CD4-positive, alpha-beta T cell (primary cell): ENCODE measurements around the gene NMRK1. TPM values are rescaled to one million over a fixed set of nuclear protein-coding genes. Genes with fewer than 3 reads are reported as not detected.

Experiments used
- ATAC-seq: fragments of 200-7000 bp; cut with Tn5 transposase; one replicate; pipeline ENCODE4 v1.10.0; 2022; ENCODE audit warnings: mild to moderate bottlenecking; ENCODE audit not compliant: poor library complexity
- CTCF ChIA-PET: fragments of 350-600 bp; sonication (Branson Sonifier 250); formaldehyde crosslinking; loops from one replicate; lab custom pipeline; 2021; ENCODE audit warnings: antibody characterized with exemption, inconsistent platforms; lab: Charles Lee
- POLR2A ChIA-PET: fragments of 350-600 bp; sonication (Branson Sonifier 250); formaldehyde crosslinking; loops from one replicate; lab custom pipeline; 2021; ENCODE audit warnings: antibody characterized with exemption, inconsistent platforms; lab: Charles Lee
- DNase-seq, 14 experiments: peaks; one replicate each; pipeline ENCODE4 v3.0.0-alpha.2; 2013 to 2020; ENCODE audit warnings: mixed read lengths in 2 of 14
- H3K27ac ChIP-seq, 2 donors: one replicate each; pipeline versions ENCODE4 v1.5.1 to v1.7.0; 2013; ENCODE audit warnings: low read length in 2 of 2, low read depth in 1 of 2, mild to moderate bottlenecking in 1 of 2
- H3K27me3 ChIP-seq, 2 experiments: 1 replicate in 1 of 2; 2 replicates in 1 of 2; pipeline versions ENCODE4 v1.6.1 to v1.7.0; 2013; ENCODE audit warnings: low read length in 2 of 2, control low read depth in 1 of 2, mild to moderate bottlenecking in 1 of 2, moderate library complexity in 1 of 2; ENCODE audit not compliant: insufficient read depth in 2 of 2, control insufficient read depth in 1 of 2
- H3K36me3 ChIP-seq: one replicate; pipeline ENCODE4 v1.6.1; 2013; ENCODE audit warnings: low read length, control low read depth; ENCODE audit not compliant: insufficient read depth
- H3K4me1 ChIP-seq: one replicate; pipeline ENCODE4 v1.6.1; 2013; ENCODE audit warnings: low read length, control low read depth; ENCODE audit not compliant: insufficient read depth
- H3K4me3 ChIP-seq: one replicate; pipeline ENCODE4 v1.5.1; 2013; ENCODE audit warnings: mild to moderate bottlenecking, low read length, moderate library complexity
- H3K9me3 ChIP-seq, 2 experiments: 1 replicate in 1 of 2; 2 replicates in 1 of 2; pipeline versions ENCODE4 v1.6.1 to v1.7.0; 2013; ENCODE audit warnings: low read length in 2 of 2, mild to moderate bottlenecking in 2 of 2, control low read depth in 1 of 2, moderate library complexity in 1 of 2; ENCODE audit not compliant: control insufficient read depth in 1 of 2, insufficient read depth in 1 of 2
- H3K27ac Mint-ChIP-seq: one replicate; pipeline ENCODE4 v1.8.0; 2020; ENCODE audit warnings: mixed read lengths
- H3K27me3 Mint-ChIP-seq: one replicate; pipeline ENCODE4 v1.8.0; 2021; ENCODE audit warnings: mixed read lengths
- H3K36me3 Mint-ChIP-seq: one replicate; pipeline ENCODE4 v1.8.0; 2021; ENCODE audit warnings: low read depth, mixed read lengths
- H3K4me1 Mint-ChIP-seq: one replicate; pipeline ENCODE4 v1.8.0; 2021; ENCODE audit warnings: low read depth, mixed read lengths
- H3K4me3 Mint-ChIP-seq: one replicate; pipeline ENCODE4 v1.8.0; 2020; ENCODE audit warnings: mild to moderate bottlenecking, mixed read lengths
- H3K9me3 Mint-ChIP-seq: one replicate; pipeline ENCODE4 v1.8.0; 2020; ENCODE audit warnings: mixed read lengths
- intact Hi-C, 2 experiments: fragments of 100-400 bp; cut with DNase I in 1 of 2; cut with micrococcal nuclease in 1 of 2; formaldehyde crosslinking; loops; one replicate each; pipeline versions ENCODE4 v1.15.1 to v1.9.0; 2023 to 2025; cut with DNase I, micrococcal nuclease
- total RNA-seq, 174 experiments: library from RNA in 2 of 174; stranded (reverse) in 2 of 174; gene quantifications; one replicate each; pipeline ENCODE4 v1.2.3 and lab custom pipeline; 2021 to 2026
- TF ChIP-seq, protein P1 (sequence below): fragments of 200-600 bp; IDR thresholded peaks from one replicate; pipeline ENCODE4 v1.8.0; 2022; ENCODE audit warnings: antibody characterized with exemption, mild to moderate bottlenecking

NMRK1 gene
- total RNA-seq, 2 experiments from 2014 or later = 45.3 to 46.5 TPM

DNA sequence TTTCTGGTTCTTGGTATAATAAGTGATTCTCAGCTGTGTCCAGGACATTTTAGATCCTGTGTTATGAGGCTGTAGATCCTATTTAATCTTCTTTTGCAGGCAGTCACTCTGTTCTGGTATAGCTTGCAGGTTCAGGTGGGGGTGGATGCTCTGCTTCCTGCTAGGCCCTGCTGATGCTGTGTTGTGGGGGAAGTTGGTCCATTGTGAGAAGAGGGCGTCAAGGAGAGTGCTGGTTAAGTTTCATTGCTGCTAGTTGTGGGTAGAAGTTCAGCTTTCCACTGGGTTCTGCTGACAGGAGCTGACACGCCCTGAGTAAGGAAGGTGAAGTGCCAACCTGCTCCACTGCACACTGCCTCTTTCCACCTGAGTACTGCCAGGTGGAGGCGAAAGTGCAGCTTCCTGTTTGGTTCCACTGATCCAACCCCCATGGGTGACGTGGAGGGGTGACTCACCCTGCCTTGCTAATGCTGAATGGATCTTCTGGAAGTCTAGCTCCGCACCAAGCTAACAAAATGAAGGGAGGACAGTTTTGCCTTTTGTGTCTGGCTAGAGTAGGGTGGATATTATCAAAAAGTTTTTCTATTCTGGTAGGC is 16.3 kb downstream of the NMRK1 start:
- Mint-ChIP-seq H3K9me3 (no peaks in the 10 kb centered on the region), H3K27me3 (no peaks in the 10 kb centered on the region), H3K36me3 (peaks cover 90% of the 10 kb centered on the region), H3K27ac (peak overlapping the region; percentile 72), H3K4me3 (no peak overlapping the region), H3K4me1 (peaks cover 31% of the 10 kb centered on the region)
- Histone ChIP-seq H3K27ac (peak overlapping the region in 1 of 2 donors; percentile 2), H3K36me3 (peaks cover 63% of the 10 kb centered on the region), H3K27me3 (no peaks in the 10 kb centered on the region), H3K9me3 (no peaks in the 10 kb centered on the region), H3K4me1 (peaks cover 9% of the 10 kb centered on the region), H3K4me3 (no peak overlapping the region)
- intact Hi-C loops = no loop called here
- ChIA-PET CTCF (interaction anchor here (1.1 to 1.4 kb wide), 2 partner anchors 15 to 44 kb away, joined by 3 to 7 read pairs; partner anchors contain the start of gene CARNMT1), POLR2A (interaction anchor here (0.6 to 1.4 kb wide), 4 partner anchors 16 to 119 kb away, joined by 3 to 8 read pairs (median 5); partner anchors contain the start of genes C9orf40, CARNMT1, NMRK1 and OSTF1)
- DNase-seq = peak; percentile 23 to 81 (median 68)
- ATAC-seq = peak; percentile 99
- TF ChIP-seq, protein P1, sequence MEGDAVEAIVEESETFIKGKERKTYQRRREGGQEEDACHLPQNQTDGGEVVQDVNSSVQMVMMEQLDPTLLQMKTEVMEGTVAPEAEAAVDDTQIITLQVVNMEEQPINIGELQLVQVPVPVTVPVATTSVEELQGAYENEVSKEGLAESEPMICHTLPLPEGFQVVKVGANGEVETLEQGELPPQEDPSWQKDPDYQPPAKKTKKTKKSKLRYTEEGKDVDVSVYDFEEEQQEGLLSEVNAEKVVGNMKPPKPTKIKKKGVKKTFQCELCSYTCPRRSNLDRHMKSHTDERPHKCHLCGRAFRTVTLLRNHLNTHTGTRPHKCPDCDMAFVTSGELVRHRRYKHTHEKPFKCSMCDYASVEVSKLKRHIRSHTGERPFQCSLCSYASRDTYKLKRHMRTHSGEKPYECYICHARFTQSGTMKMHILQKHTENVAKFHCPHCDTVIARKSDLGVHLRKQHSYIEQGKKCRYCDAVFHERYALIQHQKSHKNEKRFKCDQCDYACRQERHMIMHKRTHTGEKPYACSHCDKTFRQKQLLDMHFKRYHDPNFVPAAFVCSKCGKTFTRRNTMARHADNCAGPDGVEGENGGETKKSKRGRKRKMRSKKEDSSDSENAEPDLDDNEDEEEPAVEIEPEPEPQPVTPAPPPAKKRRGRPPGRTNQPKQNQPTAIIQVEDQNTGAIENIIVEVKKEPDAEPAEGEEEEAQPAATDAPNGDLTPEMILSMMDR = no peak

DNA sequence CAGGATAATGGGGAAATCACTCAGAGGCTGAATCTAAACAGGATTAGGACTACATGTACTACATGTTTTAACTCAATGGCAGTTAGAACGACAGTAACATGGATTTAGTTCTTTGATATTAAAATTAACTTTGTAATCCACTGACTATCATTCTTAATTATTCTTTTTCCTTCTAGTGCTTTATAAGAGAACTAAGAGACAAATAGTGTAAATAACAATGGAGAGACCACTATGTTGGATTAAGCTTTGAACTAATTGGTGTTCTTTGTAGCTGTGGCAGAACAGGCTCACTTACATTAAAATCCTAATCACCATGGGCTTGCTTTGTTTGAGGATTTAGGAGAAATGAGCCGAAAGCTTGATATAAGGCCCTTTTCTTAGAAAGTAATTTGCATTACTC is 18.8 kb downstream of the NMRK1 start:
- H3K36me3 Mint-ChIP-seq = peaks cover 93% of the 10 kb centered on the region
- TF ChIP-seq, protein P1 = no peak
- no peak overlapping the region for H3K4me3 Mint-ChIP-seq
- Histone ChIP-seq H3K4me3 (no peak overlapping the region), H3K27ac (no peak overlapping the region), H3K4me1 (peaks cover 9% of the 10 kb centered on the region), H3K9me3 (no peaks in the 10 kb centered on the region), H3K27me3 (no peaks in the 10 kb centered on the region), H3K36me3 (peaks cover 62% of the 10 kb centered on the region)
- intact Hi-C loops = loop anchor here in 1 of 2 experiments (5.0 kb wide), 1 partner anchor 37 kb away; no protein-coding TSS in a partner anchor
- no peaks in the 10 kb centered on the region for H3K9me3 Mint-ChIP-seq
- ChIA-PET CTCF (no interaction called here), POLR2A (no interaction called here)
- peaks cover 28% of the 10 kb centered on the region for H3K4me1 Mint-ChIP-seq
- H3K27ac Mint-ChIP-seq = peak overlapping the region; percentile 61
- no peak for DNase-seq
- H3K27me3 Mint-ChIP-seq = no peaks in the 10 kb centered on the region
- ATAC-seq = no peak

- Histone ChIP-seq H3K27ac (no peak overlapping the region), H3K4me1 (peaks cover 9% of the 10 kb centered on the region), H3K27me3 (no peaks in the 10 kb centered on the region), H3K4me3 (no peak overlapping the region), H3K36me3 (peaks cover 65% of the 10 kb centered on the region), H3K9me3 (no peaks in the 10 kb centered on the region)
- CTCF ChIA-PET = no interaction called here
- intact Hi-C loops = loop anchor here in 1 of 2 experiments (5.0 kb wide), 1 partner anchor 36 kb away; no protein-coding TSS in a partner anchor
- H3K27me3 Mint-ChIP-seq = no peaks in the 10 kb centered on the region
- POLR2A ChIA-PET = interaction anchor here (0.7 to 1.5 kb wide), 3 partner anchors 19 to 39 kb away, joined by 3 to 4 read pairs (median 3); partner anchors contain the start of genes CARNMT1, NMRK1 and OSTF1
- ATAC-seq (no peak), DNase-seq (no peak)
- H3K9me3 Mint-ChIP-seq = no peaks in the 10 kb centered on the region
- TF ChIP-seq, protein P1 = no peak
- H3K4me3 Mint-ChIP-seq = no peak overlapping the region
- H3K27ac Mint-ChIP-seq = no peak overlapping the region
- peaks cover 94% of the 10 kb centered on the region for H3K36me3 Mint-ChIP-seq
- H3K4me1 Mint-ChIP-seq = peaks cover 26% of the 10 kb centered on the region
Measured at GRCh38 chr9:75067894-75068293, 20.1 kb downstream of the NMRK1 start.
